Measurements from ENCODE around the gene CYP2W1. TPM values are rescaled to one million over a fixed set of nuclear protein-coding genes. Genes with fewer than 3 reads are reported as not detected.

The CYP2W1 gene
- total RNA-seq, 1 experiment from 2014 or later = not detected

- DNase-seq (ENCODE audit: low read depth) = no peak
Measured at GRCh38 chr7:966291-967069, 16.5 kb upstream of the CYP2W1 start.

GRCh38 chr7:967361-968082, 15.5 kb upstream of the CYP2W1 start:
- DNase-seq (ENCODE audit: low read depth) = no peak

- DNase-seq (ENCODE audit: low read depth) = no peak
Measured at GRCh38 chr7:968205-969105, 14.5 kb upstream of the CYP2W1 start.

GRCh38 chr7:969403-969802, 13.6 kb upstream of the CYP2W1 start:
- no peak for DNase-seq (ENCODE audit: low read depth)

- DNase-seq (ENCODE audit: low read depth) = no peak
Measured at GRCh38 chr7:970744-971143, 12.2 kb upstream of the CYP2W1 start.

- DNase-seq (ENCODE audit: low read depth) = no peak
Measured at GRCh38 chr7:972110-972509, 10.9 kb upstream of the CYP2W1 start.

- DNase-seq (ENCODE audit: low read depth) = no peak
Measured at GRCh38 chr7:972676-973309, 10.2 kb upstream of the CYP2W1 start.

GRCh38 chr7:973312-973711, 9.7 kb upstream of the CYP2W1 start:
- DNase-seq (ENCODE audit: low read depth) = no peak

GRCh38 chr7:974172-974571, 8.8 kb upstream of the CYP2W1 start:
- DNase-seq (ENCODE audit: low read depth) = no peak

GRCh38 chr7:974820-975681, 7.9 kb upstream of the CYP2W1 start, which contains the start of gene COX19:
Gene COX19, minus strand, starts transcription at chr7:975549. Its CDS starts 40 bp downstream, at chr7:975509.
- DNase-seq (ENCODE audit: low read depth) = peak; percentile 89

- no peak for DNase-seq (ENCODE audit: low read depth)
Measured at GRCh38 chr7:975702-976473, 7.1 kb upstream of the CYP2W1 start.

- DNase-seq (ENCODE audit: low read depth) = no peak
Measured at GRCh38 chr7:976901-977325, 6.1 kb upstream of the CYP2W1 start.

- DNase-seq (ENCODE audit: low read depth) = peak; percentile 58
Measured at GRCh38 chr7:977326-978048, 5.5 kb upstream of the CYP2W1 start.

- no peak for DNase-seq (ENCODE audit: low read depth)
Measured at GRCh38 chr7:978049-978346, 5.0 kb upstream of the CYP2W1 start.

- DNase-seq (ENCODE audit: low read depth) = no peak
Measured at GRCh38 chr7:978416-979091, 4.4 kb upstream of the CYP2W1 start.

GRCh38 chr7:979151-979550, 3.8 kb upstream of the CYP2W1 start:
- DNase-seq (ENCODE audit: low read depth) = no peak

GRCh38 chr7:979886-980571, 3.0 kb upstream of the CYP2W1 start:
- DNase-seq (ENCODE audit: low read depth) = no peak

Measured in RPMI7951 (cell line).